ENCODE data around the gene TEAD4.

TEAD4 gene

GRCh38 chr12:2980630-2981029 lies 21.4 kb downstream of the TEAD4 start:
- H3K4me3 ChIP-seq (ENCODE audit: low read depth, low read length) = no peak overlapping the region
- TF ChIP-seq CTCF (IDR thresholded peaks at IDR 0.05; ENCODE audit: insufficient read depth, low read depth, low read length, missing control alignments) = no peak
- DNase-seq (ENCODE audit: low read depth) = no peak

GRCh38 chr12:2982361-2982760 lies 23.2 kb downstream of the TEAD4 start:
- no peak for DNase-seq (ENCODE audit: low read depth)
- no peak overlapping the region for H3K4me3 ChIP-seq (ENCODE audit: low read depth, low read length)
- no peak for TF ChIP-seq CTCF (IDR thresholded peaks at IDR 0.05; ENCODE audit: insufficient read depth, low read depth, low read length, missing control alignments)

GRCh38 chr12:2984249-2984648 lies 25.1 kb downstream of the TEAD4 start:
- TF ChIP-seq CTCF (IDR thresholded peaks at IDR 0.05; ENCODE audit: insufficient read depth, low read depth, low read length, missing control alignments) = no peak
- no peak for DNase-seq (ENCODE audit: low read depth)
- no peak overlapping the region for H3K4me3 ChIP-seq (ENCODE audit: low read depth, low read length)

- H3K4me3 ChIP-seq (ENCODE audit: low read depth, low read length) = no peak overlapping the region
- no peak for TF ChIP-seq CTCF (IDR thresholded peaks at IDR 0.05; ENCODE audit: insufficient read depth, low read depth, low read length, missing control alignments)
- no peak for DNase-seq (ENCODE audit: low read depth)
These were observed 25.5 kb downstream of the TEAD4 start for GRCh38 chr12:2984698-2985097.

- TF ChIP-seq CTCF (IDR thresholded peaks at IDR 0.05; ENCODE audit: insufficient read depth, low read depth, low read length, missing control alignments) = no peak
- no peak for DNase-seq (ENCODE audit: low read depth)
These were observed 27.7 kb downstream of the TEAD4 start for GRCh38 chr12:2986876-2987275.

GRCh38 chr12:2988494-2988893 lies 29.3 kb downstream of the TEAD4 start:
- no peak for TF ChIP-seq CTCF (IDR thresholded peaks at IDR 0.05; ENCODE audit: insufficient read depth, low read depth, low read length, missing control alignments)
- no peak for DNase-seq (ENCODE audit: low read depth)
- H3K4me3 ChIP-seq (ENCODE audit: low read depth, low read length) = no peak overlapping the region

More at GRCh38 chr12:2986876-2987275, 27.7 kb downstream of the TEAD4 start:
- no peak overlapping the region for H3K4me3 ChIP-seq (ENCODE audit: low read depth, low read length)

GRCh38 chr12:2992724-2993123 lies 33.5 kb downstream of the TEAD4 start:
- DNase-seq (ENCODE audit: low read depth) = no peak
- H3K4me3 ChIP-seq (ENCODE audit: low read depth, low read length) = no peak overlapping the region
- no peak for TF ChIP-seq CTCF (IDR thresholded peaks at IDR 0.05; ENCODE audit: insufficient read depth, low read depth, low read length, missing control alignments)
